Measurements from ENCODE around the gene MMD.

DNA sequence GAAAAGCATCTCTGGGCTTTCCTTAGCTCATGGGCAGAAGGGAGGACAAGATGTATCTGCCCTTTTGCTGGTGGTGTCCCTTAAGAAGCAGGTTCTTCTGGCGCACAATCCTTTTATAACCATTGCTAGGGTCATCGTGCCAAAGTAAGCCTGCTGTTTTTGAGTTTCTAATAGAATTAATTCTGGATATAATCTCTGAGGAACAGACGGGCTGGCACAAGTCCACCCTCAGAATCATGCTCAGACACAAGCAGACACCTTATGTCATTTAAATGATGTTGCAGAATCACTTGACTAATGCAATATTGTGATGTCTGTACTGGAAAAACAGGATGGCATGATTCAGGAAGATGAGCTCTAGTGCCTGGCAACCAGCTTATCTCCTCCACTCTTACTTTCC lies 18.8 kb upstream of the MMD start:
- TF ChIP-seq POLR2A (IDR thresholded peaks at IDR 0.05; ENCODE audit: low read depth, low read length) (no peak), SPI1 (IDR thresholded peaks at IDR 0.05; ENCODE audit: low read depth, low read length) (no peak), TAF1 (IDR thresholded peaks at IDR 0.05; ENCODE audit: low read depth, low read length) (no peak)
